Superior temporal gyrus (tissue), 1 donor: ENCODE data around the gene C1orf159.
"Not testable (repeated sequence)": the region's sequence is repeated elsewhere in the genome, so short reads cannot be mapped to it uniquely, and the experiment has no call there.

Source experiments
- DNase-seq: peaks from one replicate; pipeline ENCODE4 v3.0.0-alpha.2; 2016; ENCODE audit errors: extremely low spot score

Gene C1orf159

DNA sequence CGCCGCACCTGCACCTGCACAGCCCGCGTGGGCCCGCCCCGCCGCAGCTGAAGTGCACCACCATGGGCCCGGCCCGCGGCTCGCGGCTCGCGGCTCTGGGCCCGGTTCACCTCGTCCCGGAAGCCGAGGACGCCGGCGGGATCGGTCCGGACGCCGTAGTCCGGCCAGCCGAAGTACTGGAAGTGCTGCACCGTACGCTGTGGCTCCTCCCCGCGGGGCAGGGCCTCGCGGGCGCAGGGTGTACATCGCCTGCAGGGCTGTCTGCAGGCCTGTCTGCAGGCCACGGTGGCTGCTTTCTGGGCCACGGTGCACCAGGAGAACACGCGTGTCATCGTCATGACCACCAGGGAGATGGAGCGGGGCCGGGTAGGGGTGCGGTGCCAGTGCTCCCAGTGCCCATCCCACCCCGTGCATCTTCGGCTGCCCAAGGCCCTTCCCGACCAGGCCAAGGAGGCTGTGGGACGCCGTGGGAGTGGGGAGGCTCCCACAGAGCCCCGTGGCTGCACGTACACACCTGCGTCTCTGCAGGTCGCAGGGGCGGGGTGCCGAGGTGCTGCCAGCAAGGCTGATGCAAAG is 48.5 kb downstream of the C1orf159 start:
- DNase-seq = no peak

DNA sequence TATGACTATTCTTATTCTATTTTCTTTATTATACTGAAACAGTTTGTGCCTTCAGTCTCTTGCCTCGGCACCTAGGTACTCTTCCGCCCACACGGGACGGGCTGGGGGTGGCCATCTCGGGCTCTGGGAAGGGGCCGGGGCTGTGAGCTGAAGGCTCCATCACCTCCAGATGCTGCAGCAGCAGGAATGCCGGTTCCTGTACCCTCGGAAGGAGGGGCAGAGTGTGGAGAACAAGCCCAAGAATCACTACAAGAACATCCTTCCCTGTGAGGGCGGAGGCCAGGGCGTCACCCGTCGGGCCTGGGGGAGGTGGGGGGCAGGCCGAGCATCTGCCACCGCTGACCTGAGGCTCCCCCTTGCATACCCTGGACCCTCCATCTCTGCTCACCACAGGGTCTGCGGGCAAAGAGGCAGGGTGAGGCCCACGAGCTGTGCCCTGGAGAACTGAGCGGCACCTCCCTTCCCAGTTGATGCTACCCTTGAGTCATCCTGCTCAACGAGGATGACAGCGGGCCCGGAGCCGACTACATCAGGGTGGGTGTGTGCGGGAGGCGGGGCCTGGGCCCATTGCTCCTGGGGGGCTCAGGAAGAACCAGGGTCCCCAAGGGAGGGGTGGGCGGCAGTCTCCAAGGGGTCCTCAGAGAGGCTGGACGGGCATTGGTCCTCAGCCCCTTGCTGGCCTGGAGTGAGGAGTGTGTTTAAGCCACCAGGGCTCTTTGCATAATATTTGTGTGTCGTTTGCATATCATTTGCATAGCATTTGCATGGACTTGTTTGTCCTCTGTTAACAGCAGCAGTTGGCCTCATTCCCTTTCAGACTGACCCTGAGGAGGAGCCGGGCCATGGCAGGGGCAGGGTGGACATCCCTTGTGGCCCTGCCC is 49.2 kb downstream of the C1orf159 start:
- DNase-seq = no peak

DNA sequence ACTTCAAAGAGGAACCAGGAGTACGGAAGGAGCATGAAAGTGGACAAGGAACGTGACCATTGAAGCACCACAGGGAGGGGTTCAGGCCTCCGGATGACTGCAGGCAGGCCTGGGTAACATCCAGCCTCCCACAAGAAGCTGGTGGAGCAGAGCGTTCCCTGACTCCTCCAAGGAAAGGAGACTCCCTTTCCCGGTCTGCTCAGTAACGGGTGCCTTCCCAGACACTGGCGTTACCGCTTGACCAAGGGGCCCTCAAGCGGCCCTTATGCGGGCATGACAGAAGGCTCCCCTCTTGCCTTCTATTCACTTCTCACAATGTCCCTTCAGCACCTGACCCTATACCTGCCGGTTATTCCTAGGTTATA is 50.0 kb downstream of the C1orf159 start:
- DNase-seq = not testable (repeated sequence)

DNA sequence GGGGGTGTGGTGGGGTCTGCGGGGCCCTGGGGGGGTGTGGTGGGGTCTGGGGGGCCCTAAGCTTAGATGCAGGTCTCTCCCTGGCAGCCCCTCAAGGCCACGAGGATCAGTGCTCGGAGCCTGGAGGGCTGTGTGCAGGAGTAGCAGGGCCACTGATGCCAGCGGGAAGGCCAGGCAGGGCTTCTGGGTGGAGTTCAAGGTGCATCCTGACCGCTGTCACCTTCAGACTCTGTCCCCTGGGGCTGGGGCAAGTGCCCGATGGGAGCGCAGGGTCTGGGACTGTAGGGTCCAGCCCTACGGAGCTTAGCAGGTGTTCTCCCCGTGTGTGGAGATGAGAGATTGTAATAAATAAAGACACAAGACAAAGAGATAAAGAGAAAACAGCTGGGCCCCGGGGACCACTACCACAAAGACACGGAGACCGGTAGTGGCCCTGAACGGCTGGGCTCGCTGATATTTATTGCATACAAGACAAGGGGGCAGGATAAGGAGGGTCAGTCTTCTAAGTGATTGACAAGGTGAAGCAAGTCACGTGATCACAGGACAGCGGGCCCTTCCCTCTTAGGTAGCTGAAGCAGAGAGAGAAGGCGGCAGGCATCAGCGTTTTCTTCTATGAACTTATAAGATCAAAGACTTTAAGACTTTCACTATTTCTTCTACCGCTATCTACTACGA is 50.5 kb downstream of the C1orf159 start:
- no peak for DNase-seq

DNA sequence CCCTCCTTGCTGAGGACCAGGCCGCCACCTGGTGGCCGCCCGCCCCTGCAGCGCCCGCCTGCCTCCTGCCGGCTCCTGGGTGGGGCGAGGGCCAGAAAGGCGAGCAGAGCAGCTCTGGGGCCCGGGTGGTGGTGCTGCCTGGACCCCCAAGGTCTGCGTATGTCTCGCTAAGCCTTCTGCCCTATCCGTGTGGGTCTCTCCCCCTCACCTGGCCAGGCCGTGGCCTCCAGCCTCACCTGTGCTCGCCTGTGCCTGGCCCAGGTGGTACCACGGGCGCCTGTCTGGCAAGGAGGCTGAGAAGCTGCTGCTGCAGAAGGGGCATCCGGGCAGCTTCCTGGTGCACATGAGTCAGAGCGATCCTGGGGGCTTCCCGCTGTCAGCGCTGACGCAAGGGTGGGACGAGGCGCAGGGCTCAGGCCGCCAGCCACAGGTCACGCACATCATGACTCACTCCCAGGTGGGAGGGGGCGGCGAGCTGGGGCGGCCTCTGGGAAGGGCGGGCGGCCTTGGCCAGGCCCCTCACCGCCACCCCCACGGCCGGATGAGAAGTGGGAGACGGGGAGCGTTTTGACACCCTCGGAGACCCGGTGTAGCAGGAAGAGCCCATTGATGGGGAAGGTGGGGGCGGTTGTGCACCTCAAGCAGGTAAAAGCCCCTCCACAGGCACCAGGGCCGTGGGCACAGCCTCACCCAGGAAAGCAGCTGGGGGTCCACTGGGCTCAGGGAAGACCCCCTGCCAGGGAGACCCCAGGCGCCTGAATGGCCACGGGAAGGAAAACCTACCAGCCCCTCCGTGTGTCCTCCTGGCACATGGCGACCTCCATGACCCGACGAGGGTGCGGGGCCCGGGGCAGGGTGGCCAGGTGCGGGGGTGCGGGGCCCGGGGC is 51.7 kb downstream of the C1orf159 start:
- DNase-seq = no peak

DNA sequence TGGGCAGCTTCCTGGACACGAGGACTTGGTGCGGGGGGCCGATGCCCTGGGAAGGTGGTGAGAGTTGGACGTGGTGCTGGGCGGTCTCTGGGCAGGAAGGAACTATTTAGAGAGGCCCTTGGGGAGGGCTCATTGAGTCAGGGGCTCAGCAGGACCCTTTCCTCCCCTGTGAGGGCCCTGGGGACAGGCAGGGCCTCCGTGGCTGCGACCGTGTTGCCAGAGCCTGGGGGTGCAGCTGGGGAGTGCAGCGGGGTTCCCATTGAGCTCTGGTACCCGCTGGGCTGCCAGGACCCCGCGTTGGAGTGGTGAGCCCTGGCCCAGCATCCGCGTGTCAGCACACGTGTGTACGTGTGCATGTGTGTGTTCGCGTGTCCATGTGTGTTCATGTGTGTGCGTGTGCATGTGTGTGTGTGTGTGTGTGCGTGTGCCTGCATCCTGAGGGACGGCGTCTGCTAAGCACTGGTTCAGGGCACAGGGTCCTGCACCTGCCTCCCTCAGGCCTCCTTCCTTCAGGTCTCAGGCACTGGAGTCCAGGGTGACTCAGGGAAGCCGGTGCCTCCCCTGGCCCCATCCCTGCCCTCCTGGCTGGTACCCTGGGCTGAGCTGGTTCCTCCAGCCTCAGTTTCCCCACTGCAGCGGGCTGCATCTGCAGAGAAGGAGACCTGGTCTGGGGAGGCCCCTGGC is 52.5 kb downstream of the C1orf159 start:
- no peak for DNase-seq

DNA sequence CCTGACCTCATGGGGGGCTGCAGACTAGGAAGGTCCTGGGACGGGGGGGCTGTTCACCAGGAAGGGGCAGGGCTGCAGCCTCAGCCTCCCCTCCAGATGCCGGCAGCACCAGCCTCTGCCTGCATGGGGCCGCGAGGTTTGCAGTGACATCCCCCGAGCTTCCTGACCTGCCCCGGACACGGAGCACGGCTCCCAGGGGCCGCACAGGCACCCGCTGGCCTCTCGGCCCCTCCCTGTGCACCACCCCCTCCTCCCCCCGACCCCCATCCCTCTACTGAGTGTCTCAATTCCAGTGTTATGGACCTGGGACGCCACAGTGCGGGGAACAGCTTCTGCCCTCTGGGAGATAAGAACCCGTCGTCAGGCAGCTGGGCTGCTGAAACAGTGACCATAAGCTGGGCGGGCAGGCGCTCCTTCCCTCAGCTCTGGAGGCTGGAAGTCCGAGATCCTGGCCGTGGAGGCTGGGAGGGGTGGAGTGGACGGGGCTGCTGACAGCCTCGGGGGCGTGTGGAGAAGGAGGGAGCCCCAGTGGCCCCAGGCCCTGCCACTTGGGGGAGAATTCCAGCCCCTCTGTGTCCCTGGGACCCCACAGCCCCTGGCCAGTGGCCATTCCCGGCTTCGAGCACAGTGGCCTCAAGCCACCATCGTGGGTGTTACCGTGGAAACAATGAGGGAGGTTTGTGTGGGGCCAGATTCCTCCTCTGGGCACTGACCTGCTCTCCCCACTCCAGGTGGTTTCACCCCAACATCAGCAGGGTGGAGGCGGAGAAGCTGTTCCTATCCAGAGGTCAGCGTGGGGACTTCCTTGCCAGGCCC is 53.3 kb downstream of the C1orf159 start:
- no peak for DNase-seq

DNA sequence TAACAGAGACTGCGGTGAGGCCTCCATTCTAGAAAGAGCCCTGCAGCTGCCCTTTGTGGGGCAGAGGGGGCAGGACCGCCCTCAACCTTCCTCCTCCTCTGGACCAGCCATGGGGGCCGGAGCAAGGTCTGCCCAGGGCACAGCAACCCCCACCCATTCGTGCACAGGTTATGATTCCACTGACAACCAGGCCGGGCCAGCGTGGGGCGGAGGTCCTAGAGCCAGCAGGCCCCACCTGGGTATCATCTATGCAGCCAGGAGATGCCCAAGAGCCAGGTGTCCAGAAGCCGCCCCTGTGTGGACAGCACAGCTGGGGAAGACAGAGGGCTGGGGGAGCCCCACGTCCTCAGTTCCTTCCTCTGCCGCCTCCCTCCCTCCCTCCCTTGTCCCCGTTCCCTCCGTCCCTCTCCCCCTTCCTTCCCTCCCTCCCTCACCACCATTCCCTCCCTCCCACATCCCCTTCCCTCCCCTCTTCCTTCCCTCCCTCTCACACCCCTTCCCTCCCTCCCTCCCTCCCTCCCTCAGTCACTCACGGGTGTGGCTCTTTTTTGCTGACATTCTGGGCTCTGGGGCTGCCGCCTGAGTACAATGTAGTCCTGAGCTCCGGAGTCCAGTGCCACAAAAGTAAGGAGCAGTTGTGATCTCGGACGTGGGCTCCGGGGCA is 54.1 kb downstream of the C1orf159 start:
- no peak for DNase-seq

DNA sequence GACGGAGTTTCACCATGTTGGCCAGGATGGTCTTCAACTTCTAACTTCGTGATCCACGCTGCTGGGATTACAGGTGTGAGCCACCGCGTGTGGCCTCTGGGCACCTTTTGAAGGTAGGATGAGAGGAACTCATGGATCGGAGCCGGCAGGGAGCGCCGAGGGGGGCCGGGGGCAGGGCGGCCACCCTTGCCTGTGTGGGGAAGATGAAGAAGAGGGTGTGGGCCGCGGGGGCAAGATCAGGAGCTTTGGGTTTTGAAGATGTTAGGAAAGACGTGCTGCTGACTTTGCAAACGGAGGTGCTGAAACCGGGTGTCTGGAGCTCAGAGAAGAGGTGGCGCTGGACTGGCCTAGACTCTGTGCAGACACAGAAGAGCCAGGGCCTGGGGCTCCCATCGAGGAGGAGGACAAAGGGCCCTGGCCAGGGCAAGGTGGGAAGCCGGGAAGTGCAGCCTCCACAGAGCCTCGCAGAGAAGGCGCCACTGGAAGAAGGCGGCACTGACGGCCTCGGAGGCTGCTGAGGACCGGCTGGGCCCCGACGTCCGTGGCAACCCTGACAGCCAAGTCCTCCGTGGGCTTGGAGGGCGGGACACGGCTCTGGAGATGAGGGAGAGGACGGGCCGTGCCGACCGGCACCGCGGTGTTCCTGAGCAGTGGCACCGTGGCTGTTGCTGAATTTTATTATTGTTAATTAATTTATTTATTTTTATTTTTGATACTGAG is 55.4 kb downstream of the C1orf159 start:
- no peak for DNase-seq

DNA sequence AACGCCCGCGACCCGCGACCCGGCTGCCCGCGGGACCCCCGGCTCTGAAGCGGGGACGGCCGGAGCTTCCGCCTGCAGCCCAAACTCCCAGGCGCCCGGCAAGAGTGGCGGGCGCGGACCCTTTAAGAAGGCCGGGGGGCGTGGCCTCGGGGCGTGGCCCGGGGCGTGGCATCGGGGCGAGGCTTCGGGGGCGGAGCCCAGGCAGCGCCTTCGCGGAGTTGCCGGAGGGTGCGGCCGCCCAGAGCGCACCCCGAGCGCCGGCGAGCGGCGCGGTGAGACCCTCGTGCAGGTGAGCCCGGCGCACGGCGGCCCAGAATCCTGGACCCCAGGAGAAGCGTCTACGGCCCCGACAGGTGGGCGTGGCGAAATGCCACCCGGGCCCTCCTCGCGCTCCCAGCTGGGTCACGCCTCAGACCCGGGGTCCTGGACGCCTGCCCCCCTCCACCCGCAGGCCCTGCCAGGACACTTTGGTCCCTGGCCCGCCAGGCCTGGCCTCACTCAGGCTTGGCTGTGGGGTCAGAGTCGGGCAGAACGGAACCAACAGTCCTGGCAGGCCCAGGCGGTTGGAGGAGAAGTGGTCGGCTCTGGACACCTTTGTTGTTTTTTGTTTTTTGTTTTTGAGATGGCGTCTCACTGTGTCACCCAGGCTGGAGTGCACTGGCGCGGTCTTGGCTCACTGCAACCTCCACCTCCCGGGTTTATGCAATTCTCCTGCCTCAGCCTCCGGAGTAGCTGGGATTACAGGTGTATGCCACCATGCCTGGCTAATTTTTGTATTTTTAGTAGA is 56.2 kb downstream of the C1orf159 start:
- DNase-seq = peak; percentile 76

DNA sequence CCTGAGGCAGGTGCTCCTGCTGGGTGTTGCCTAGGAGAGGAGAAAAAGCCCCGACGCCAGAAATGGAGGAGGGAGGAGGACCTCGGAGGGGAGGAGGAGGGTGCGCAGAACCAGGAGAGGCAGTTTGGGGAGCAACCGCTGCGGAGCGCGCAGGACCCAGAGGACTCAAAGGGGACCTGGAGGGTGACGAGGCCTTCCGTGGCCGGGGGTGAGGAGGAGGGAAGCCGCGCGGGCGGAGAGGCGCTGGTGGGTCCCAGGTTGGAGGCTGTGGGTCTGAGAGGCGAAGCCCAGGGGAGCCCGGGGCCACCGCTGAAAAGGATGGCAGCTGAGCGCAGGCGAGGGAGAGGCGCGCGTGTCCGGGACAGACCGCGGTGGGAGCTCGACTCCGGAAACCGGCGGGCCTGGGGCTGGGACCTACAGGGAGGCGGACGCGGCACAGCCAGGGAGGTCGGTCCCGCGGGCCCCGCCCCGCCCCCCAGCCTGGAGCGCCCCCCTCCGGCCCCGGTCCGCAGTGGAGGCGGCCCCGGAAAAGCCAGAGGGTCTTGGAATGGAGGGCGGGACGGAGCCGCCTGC is 56.9 kb downstream of the C1orf159 start:
- DNase-seq = no peak

DNA sequence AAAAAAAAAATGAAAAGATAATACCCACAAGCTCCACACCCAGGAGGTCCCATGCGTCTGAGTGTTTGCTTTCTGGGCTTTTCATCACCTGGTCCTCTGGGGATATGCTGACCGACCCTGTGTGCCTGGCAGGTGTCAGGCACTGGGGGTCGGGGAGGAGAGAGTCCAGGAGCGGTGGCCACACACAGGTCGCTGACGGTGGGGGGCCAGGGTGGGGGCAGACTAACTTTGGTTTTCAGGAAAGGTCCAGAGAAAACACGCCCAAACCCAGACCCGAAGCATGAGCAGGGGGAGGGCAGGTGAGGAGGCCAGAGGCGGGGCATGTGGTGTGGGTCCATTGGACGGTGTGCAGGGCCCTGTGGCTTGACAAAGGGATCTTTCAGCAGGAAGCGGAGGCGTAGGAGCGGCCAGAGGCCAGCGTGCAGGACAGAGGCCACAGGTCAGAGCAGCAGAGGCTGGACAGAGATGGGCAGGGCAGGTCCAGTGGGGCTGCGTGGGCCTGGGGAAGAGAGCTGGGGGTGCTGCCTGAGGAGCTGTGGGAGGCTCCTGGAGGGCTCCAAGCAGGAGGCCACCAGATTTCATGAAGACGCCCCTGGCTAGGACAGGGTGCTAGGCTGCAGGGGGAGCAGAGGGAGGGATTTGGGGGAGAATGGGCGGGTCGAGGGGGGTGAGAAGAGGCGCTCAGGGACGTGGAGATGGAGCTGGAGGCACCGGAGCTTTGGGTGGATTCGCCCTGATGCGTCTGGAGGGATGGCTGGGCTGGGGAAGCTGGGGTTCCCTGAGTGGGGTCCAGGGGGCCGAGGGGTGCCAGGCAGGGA is 57.6 kb downstream of the C1orf159 start:
- DNase-seq = no peak

DNA sequence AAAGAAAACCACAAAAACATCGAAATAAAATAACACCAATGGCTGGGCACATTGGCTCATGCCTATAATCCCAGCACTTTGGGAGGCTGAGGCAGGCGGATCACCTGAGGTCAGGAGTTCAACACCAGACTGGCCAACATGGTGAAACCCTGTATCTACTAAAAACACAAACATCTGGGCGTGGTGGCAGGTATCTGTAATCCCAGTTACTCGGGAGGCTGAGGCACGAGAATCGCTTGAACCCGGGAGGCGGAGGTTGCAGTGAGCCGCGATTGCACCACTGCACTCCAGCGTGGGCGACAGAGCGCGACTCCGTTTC is 58.2 kb downstream of the C1orf159 start:
- DNase-seq = not testable (repeated sequence)

DNA sequence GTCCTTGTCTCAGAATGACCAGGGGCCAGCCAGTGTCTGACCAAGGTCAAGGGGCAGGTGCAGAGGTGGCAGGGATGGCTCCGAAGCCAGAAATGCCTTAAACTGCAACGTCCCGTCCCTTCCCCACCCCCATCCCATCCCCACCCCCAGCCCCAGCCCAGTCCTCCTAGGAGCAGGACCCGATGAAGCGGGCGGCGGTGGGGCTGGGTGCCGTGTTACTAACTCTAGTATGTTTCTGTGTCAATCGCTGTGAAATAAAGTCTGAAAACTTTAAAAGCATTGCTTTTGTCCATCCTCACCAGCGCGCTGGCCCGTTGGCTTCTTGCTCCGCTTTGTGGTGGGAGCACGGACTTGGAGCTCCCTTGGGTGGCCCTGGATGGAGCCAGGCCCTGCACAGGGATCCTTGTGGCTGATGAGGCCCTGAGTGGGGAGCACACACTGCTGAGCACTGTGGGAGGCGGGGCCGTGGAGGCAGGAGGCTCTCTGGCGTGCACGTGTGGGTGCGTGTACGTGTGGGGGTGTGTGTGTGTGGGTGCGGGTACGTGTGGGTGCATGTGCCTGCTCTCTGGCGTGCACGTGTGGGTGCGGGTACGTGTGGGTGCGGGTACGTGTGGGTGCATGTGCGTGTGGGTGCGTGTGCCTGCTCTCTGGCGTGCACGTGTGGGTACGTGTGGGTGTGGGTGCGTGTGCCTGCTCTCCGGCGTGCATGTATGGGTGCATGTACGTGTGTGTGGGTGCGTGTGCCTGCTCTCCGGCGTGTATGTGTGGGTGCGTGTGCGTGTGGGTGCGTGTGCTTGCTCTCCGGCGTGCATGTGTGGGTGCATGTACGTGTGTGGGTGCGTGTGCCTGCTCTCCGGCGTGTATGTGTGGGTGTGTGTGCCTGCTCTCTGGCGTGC is 59.8 kb downstream of the C1orf159 start:
- DNase-seq = no peak

DNA sequence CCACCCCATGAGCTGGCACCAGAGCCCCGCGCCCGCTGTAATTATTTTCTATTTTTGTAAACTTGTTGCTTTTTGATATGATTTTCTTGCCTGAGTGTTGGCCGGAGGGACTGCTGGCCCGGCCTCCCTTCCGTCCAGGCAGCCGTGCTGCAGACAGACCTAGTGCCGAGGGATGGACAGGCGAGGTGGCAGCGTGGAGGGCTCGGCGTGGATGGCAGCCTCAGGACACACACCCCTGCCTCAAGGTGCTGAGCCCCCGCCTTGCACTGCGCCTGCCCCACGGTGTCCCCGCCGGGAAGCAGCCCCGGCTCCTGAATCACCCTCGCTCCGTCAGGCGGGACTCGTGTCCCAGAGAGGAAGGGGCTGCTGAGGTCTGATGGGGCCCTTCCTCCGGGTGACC is 60.9 kb downstream of the C1orf159 start:
- no peak for DNase-seq

DNA sequence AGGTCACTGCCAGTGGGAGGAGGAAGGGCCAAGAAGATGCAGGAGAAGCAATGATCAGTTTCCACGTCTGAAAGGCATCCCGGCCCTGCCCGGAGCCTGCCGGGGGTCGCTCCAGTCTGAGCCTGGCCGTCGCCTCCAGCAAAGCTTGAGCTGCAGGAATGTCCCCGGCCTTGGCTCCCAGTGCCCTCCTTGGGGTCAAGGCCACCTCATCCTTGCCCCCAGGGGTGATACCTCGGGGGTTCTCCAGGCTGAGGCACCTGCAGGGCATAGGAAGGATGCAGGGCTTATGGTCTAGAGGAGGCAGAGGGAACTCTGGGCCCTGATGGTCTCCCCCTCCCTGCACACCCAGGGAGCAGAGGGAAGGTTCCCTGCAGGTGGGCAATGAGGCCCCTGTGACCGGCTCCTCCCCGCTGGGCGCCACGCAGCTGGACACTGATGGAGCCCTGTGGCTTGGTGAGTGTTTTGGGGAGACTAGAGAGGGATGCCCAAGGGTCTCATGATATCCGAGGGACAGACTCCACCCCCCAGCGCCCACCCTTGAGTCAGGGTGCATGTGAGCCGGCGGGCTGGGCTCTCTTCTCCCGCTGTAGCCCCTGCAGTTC is 61.7 kb downstream of the C1orf159 start:
- no peak for DNase-seq
